NCI-H1436 (cell line): ENCODE results near the gene FBXW2.

Source experiments
- DNase-seq: peaks from one replicate; lab custom pipeline; 2025; lab: John Stamatoyannopoulos, UW

Gene FBXW2

GRCh38 chr9:120714846-120715388 lies 78.3 kb downstream of the FBXW2 start:
- no peak for DNase-seq

DNA sequence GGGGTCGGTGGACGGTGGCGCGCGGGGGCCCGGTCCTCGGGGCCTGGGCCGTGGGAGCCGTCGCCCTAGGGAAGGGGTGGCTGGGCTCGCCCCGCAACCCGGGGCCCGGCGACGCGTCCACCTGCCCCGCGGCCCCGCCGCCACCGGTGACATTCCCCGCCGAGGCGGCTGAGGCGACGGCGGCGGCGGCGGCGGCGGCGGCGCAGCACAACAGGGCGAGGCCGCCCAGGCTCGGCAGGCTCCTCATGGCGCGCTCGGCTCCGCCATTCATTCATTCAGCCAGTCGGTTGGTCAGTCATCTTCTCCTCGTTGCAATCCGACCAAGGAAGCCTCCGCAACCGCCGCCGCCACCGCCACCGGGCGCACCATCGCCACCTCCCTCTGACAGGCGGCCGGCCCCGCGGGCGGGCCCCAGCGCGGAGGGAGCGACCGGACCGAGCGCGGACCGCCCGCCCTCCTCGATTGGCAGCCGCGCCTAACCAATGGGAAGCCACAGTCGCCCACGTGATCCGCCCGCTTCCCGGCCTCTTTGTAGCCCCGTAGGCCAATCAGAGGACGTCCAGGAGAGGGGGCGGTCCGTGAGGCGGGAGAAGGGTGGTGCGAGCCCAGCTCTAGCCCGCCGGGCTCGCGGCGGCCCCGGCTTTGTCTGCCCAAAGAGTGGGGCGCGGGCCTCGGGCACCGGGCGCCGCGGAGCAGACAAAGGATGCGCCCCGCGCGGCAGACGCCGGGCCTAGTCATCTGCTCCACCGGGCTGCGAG lies 78.9 kb downstream of the FBXW2 start, which contains the start of gene MEGF9:
Gene MEGF9 (minus strand): TSS at position 383 of the 758 bp plus-strand sequence. CDS start 112 bp downstream, at position 271.
- peak; percentile 97 for DNase-seq

GRCh38 chr9:120713257-120714087 lies 79.7 kb downstream of the FBXW2 start:
- DNase-seq: no peak

- no peak for DNase-seq
Measured at GRCh38 chr9:120712539-120713031, 80.6 kb downstream of the FBXW2 start.

GRCh38 chr9:120711841-120712538 lies 81.2 kb downstream of the FBXW2 start:
- no peak for DNase-seq

DNA sequence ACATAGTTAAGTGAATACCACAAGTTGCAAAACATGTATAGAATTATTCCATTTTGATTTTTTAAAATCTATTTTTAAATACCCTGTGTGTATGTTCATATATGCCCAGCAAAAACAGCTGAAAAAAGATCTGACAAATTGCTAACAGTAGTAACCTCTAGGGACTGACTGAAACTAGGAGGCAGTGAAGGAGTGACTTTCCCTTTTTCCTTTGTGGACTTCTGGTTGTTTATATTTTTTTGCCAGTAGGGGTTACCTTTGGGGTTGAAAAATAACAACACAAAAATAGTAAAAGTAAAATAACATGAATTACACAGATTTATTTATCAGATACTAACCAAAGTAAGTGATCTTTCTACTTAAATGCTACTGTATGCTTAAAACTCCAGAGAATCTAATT lies 81.9 kb downstream of the FBXW2 start:
- no peak for DNase-seq

DNA sequence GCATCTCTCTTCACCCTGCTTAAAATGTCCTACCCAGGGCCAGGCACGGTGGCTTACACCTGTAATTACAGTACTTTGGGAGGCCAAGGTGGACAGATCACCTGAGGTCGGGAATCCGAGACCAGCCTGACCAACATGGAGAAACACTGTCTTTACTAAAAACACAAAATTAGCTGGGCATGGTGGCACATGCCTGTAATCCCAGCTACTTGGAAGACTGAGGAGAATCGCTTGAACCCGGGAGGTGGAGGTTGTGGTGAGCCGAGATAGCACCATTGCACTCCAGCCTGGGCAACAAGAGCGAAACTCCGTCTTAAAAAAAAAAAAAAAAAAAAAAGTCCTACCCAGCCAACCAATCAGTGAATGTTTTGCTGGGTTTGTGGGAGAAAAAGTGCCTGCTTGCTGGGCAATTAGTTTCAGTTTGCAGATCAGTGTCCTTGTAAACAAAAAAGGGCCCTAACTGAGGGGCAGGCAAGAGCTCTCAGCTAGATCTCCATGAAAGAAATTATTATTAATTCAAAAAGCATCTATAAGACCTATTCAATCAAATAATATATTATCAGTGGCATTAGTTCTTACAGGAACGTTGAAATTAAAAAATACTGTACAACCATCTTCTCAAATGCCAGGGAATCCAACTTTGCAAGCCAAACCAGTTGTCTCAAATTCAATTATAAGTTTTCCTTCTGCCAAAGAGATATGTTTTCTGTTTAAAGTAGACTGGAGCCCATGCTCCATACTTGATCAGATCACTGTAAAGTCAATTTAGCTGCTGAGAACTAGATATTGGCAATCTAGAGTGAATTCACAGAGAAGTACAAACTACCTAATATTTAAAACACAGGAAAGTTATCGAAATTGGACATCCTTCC lies 82.9 kb downstream of the FBXW2 start:
- no peak for DNase-seq

DNA sequence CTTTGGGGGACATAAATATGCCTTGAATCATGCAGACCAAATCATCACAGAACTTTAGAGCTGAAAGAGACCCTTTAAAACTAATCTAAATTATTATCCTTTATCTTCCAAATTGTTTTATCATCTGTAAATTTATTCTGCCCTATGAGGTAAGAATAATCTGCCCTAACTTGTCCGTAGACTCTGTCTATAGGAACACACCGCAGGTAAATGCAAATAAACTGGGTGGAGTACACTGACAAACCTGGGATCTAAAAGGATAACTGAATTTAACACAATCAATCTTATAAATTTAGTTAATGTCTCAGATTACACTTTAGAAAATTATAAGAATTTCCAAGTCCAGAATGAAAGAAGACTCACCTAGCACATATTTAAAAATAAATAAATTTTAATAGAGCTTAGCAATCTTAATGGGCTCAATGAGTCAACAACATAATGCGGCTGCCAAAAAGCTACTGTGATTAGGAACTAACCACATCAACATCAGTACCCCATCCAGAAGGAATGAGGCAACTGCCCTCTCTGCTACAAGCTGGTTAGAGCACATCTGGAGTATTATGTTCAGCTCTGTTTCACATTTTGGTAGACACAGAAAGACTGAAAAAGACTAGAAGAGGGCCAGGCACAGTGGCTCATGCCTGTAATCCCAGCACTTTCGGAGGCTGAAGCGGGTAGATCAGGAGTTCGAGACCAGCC lies 84.5 kb downstream of the FBXW2 start:
- DNase-seq: no peak

DNA sequence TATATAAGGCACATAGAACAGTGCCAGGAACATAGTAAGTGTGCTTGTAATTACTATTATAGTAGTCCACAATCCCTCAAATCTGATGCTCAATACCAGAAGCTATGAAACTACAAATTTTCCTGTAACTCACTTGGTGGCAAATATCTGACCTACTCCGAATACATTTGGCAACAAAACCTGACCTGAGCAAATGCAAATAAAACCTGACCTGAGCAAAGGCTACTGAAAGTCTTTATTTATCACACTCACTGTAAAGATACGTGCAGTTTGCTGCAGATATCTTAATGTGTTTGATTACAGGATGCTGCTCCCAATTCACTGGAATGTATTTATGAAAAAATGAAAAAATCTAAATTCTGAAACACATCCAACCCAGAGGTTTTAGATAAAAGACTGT lies 86.0 kb downstream of the FBXW2 start:
- no peak for DNase-seq
